Stimulated activated CD8-positive, alpha-beta memory T cell treated with anti-CD3 and anti-CD28 coated beads, Interleukin-2, amount 100 ng/mL, for 48 hours (primary cell): Measurements from ENCODE around the gene LCA5L.
A peak's percentile ranks its signal among the peaks of the same experiment; 100 is the strongest.

ENCODE experiments used
- DNase-seq, 2 donors: peaks; one replicate each; pipeline ENCODE4 v3.0.0-alpha.2; 2020; ENCODE audit warnings: low read depth in 2 of 2

Gene LCA5L

GRCh38 chr21:39445321-39446269 lies at the start of gene LCA5L:
Gene LCA5L, minus strand, starts transcription at chr21:39445778. Its CDS starts 17,285 bp downstream, at chr21:39428493.
- peak; percentile 87 to 88 for DNase-seq

- no peak for DNase-seq
Measured at GRCh38 chr21:39489380-39489924, 43.9 kb upstream of the LCA5L start.

- no peak for DNase-seq
Measured at GRCh38 chr21:39484711-39485276, 39.2 kb upstream of the LCA5L start.

- DNase-seq = no peak
Measured at GRCh38 chr21:39483917-39484316, 38.3 kb upstream of the LCA5L start.

GRCh38 chr21:39481886-39482285 lies 36.3 kb upstream of the LCA5L start:
- DNase-seq = no peak

- no peak for DNase-seq
Measured at GRCh38 chr21:39480271-39480670, 34.7 kb upstream of the LCA5L start.

- DNase-seq = no peak
Measured at GRCh38 chr21:39479814-39480182, 34.2 kb upstream of the LCA5L start.

- DNase-seq = no peak
Measured at GRCh38 chr21:39479164-39479813, 33.7 kb upstream of the LCA5L start.

- DNase-seq = no peak
Measured at GRCh38 chr21:39474611-39475010, 29.0 kb upstream of the LCA5L start.

- no peak for DNase-seq
Measured at GRCh38 chr21:39472786-39473185, 27.2 kb upstream of the LCA5L start.

- no peak for DNase-seq
Measured at GRCh38 chr21:39471598-39471997, 26.0 kb upstream of the LCA5L start.

GRCh38 chr21:39468559-39468958 lies 23.0 kb upstream of the LCA5L start:
- no peak for DNase-seq

- DNase-seq = no peak
Measured at GRCh38 chr21:39467746-39468145, 22.2 kb upstream of the LCA5L start.

- DNase-seq = no peak
Measured at GRCh38 chr21:39466584-39466983, 21.0 kb upstream of the LCA5L start.

- DNase-seq = no peak
Measured at GRCh38 chr21:39463308-39463707, 17.7 kb upstream of the LCA5L start.

- DNase-seq = no peak
Measured at GRCh38 chr21:39461419-39461818, 15.8 kb upstream of the LCA5L start.

- DNase-seq = no peak
Measured at GRCh38 chr21:39456665-39457064, 11.1 kb upstream of the LCA5L start.

GRCh38 chr21:39454949-39455668 lies 9.5 kb upstream of the LCA5L start:
- DNase-seq = no peak

GRCh38 chr21:39453571-39454179 lies 8.1 kb upstream of the LCA5L start:
- DNase-seq = no peak

- no peak for DNase-seq
Measured at GRCh38 chr21:39452970-39453342, 7.4 kb upstream of the LCA5L start.

GRCh38 chr21:39452207-39452969 lies 6.8 kb upstream of the LCA5L start:
- no peak for DNase-seq
